ENCODE data around the gene RPS27L.

DNA sequence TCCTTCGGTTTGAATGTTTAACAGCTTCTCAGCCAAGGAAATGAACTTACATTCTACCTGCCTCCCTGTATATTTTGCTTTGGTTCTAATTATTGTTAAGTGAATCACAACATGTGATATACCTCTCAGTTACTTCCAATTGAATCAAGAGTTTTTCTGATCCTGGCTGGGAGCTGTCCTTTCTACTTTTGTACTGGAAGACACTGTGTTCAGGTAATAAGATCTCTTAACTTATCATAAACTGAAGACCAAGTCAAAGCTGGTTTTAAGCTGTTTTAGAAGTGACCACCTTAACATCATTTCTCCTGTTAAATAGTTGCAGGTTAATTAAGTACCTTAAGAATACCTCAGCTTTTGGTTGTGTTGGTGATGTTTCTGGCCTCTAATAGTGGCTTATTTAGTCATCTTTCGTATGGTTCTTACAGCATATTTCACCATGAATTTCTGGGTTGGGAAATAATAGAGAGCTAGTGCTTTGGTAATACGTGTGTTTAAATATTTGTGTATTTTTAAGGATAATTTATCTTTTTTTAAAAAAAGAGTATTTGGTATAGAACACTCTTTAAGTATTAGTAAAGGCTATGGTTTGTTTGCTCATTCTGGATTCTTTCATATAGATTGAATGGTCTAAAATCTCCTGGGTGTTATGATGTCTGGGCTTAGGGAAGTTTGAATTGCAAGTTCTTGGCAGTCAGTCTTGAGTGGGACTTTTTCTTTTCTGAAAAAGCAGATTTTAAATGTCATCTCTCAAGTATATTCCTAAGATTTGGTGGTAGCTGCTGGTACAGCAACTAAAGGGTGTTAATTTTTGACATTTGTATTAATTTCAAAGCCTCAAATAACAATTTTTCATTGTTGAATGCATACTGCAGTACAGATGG, 33.7 kb upstream of the RPS27L start:
- TF ChIP-seq CTCF (conservative IDR thresholded peaks at IDR 0.05 in 1 of 2, IDR thresholded peaks at IDR 0.05 in 1 of 2; ENCODE audit: low read depth in 1 of 2, low read length in 2 of 2) (no peak), EZH2 (IDR thresholded peaks at IDR 0.05; ENCODE audit: low read length, missing control alignments) (no peak)
